Stimulated activated CD8-positive, alpha-beta memory T cell treated with anti-CD3 and anti-CD28 coated beads, Interleukin-15, amount 100 ng/mL, for 4 hours (primary cell): ENCODE data around the gene RUNDC1.

Experiments
- DNase-seq, 2 donors: peaks; one replicate each; pipeline ENCODE4 v3.0.0-alpha.2; 2020; ENCODE audit warnings: low read depth in 2 of 2

The RUNDC1 gene

GRCh38 chr17:43018932-43019331, 38.6 kb downstream of the RUNDC1 start:
- no peak for DNase-seq

- DNase-seq, result no peak
These were observed 39.1 kb downstream of the RUNDC1 start for GRCh38 chr17:43019418-43019817.

- DNase-seq, result no peak
These were observed 39.8 kb downstream of the RUNDC1 start for GRCh38 chr17:43020030-43020621.

GRCh38 chr17:43020789-43021740, 40.7 kb downstream of the RUNDC1 start:
- DNase-seq, result no peak

GRCh38 chr17:43021741-43022512, 41.6 kb downstream of the RUNDC1 start, which contains the start of gene VAT1:
VAT1 (minus strand) TSS chr17:43022385; CDS start chr17:43022322, 63 bp downstream.
- DNase-seq, result peak; percentile 20 to 23

- DNase-seq, result peak; percentile 52 to 64
These were observed 44.3 kb downstream of the RUNDC1 start, which contains the start of gene RND2 for GRCh38 chr17:43024407-43025289. RND2 (plus strand) TSS chr17:43025231; CDS start chr17:43025348, 117 bp downstream.

- no peak for DNase-seq
These were observed 44.9 kb downstream of the RUNDC1 start for GRCh38 chr17:43025290-43025657.

GRCh38 chr17:43025766-43026537, 45.6 kb downstream of the RUNDC1 start:
- no peak for DNase-seq

- DNase-seq, result no peak
These were observed 46.2 kb downstream of the RUNDC1 start for GRCh38 chr17:43026595-43026994.

GRCh38 chr17:43027091-43028032, 47.0 kb downstream of the RUNDC1 start:
- no peak for DNase-seq

GRCh38 chr17:43028221-43028861, 48.0 kb downstream of the RUNDC1 start:
- DNase-seq, result no peak

GRCh38 chr17:43030137-43030767, 49.9 kb downstream of the RUNDC1 start:
- no peak for DNase-seq

GRCh38 chr17:43031666-43032065, 51.3 kb downstream of the RUNDC1 start:
- no peak for DNase-seq

- DNase-seq, result no peak
These were observed 53.9 kb downstream of the RUNDC1 start for GRCh38 chr17:43033948-43034881.

GRCh38 chr17:43034894-43035293, 54.5 kb downstream of the RUNDC1 start:
- no peak for DNase-seq

- no peak for DNase-seq
These were observed 59.3 kb downstream of the RUNDC1 start for GRCh38 chr17:43039646-43040045.

GRCh38 chr17:43040655-43041054, 60.3 kb downstream of the RUNDC1 start:
- no peak for DNase-seq
